HEK293T (cell line): ENCODE measurements around the gene TRIM29.

Experiments
- BHLHE40 ChIP-seq: fragments of 450-650 bp; IDR thresholded peaks from 2 replicates; pipeline ENCODE4 v1.6.1; 2016; ENCODE audit warnings: mild to moderate bottlenecking, moderate library complexity, borderline replicate concordance
- ELF4 ChIP-seq: fragments of 450-650 bp; IDR thresholded peaks from 2 replicates; pipeline ENCODE4 v1.6.1; 2017; ENCODE audit warnings: antibody characterized with exemption
- FOXK2 ChIP-seq: fragments of 450-650 bp; IDR thresholded peaks from 2 replicates; pipeline ENCODE4 v1.6.1; 2016; ENCODE audit warnings: mild to moderate bottlenecking
- TARDBP ChIP-seq: fragments of 450-650 bp; IDR thresholded peaks from 2 replicates; pipeline ENCODE4 v1.6.1; 2016
- ZNF384 ChIP-seq: fragments of 450-650 bp; IDR thresholded peaks from 2 replicates; pipeline ENCODE4 v1.6.1; 2016

DNA sequence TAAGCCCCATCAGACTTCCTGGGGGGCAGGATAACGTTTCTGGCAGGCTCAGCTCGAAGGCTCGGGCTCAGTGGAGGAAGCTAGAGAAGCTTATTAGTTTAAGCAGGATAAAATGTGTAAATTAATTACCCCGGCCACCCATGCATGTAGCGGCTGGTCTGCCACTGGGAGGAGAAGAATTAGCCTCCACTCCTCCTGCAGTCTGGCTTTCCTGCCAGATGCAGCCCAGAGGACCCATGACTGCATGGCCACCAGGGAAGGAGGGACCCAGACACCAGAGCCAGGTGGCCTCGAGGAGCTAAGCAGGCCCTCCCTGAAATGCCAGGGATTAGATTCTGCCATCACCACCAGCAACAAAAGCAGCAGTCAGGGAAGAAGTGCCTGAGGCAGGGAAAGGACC lies 32.3 kb downstream of the TRIM29 start:
- TF ChIP-seq ZNF384 (no peak), ELF4 (no peak), BHLHE40 (no peak), FOXK2 (no peak), TARDBP (no peak)
